WERI-Rb-1 (cell line): Measurements from ENCODE around the gene ADGRG3.
"Not testable (repeated sequence)": the region's sequence is repeated elsewhere in the genome, so short reads cannot be mapped to it uniquely, and the experiment has no call there.

ENCODE experiments used
- DNase-seq: peaks from one replicate; pipeline ENCODE4 v3.0.0-alpha.2; 2020
- H3K27ac ChIP-seq: fragments of 250-450 bp; sonication (Bioruptor Pico); 2 replicates; pipeline ENCODE4 v1.5.1; 2020; ENCODE audit warnings: mild to moderate bottlenecking, moderate library complexity
- H3K27me3 ChIP-seq: fragments of 250-450 bp; sonication (Bioruptor Pico); 2 replicates; pipeline ENCODE4 v1.5.1; 2021; ENCODE audit warnings: mild to moderate bottlenecking, low read depth, moderate library complexity; ENCODE audit not compliant: insufficient read depth, severe bottlenecking
- H3K36me3 ChIP-seq: fragments of 250-450 bp; sonication (Bioruptor Pico); 2 replicates; pipeline ENCODE4 v1.5.1; 2020; ENCODE audit warnings: mild to moderate bottlenecking, moderate library complexity
- H3K4me3 ChIP-seq: 2 replicates; pipeline ENCODE4 v1.5.1; 2011; ENCODE audit warnings: low read depth, mild to moderate bottlenecking, control low read depth, low read length
- H3K9me3 ChIP-seq: fragments of 250-450 bp; sonication (Bioruptor Pico); 2 replicates; pipeline ENCODE4 v1.5.1; 2021; ENCODE audit warnings: mild to moderate bottlenecking, moderate library complexity; ENCODE audit not compliant: severe bottlenecking
- CTCF ChIP-seq: IDR thresholded peaks from 2 replicates; pipeline ENCODE4 v1.5.1; 2011; ENCODE audit warnings: low read depth, mild to moderate bottlenecking, control low read depth, inconsistent platforms, low read length

ADGRG3 gene

DNA sequence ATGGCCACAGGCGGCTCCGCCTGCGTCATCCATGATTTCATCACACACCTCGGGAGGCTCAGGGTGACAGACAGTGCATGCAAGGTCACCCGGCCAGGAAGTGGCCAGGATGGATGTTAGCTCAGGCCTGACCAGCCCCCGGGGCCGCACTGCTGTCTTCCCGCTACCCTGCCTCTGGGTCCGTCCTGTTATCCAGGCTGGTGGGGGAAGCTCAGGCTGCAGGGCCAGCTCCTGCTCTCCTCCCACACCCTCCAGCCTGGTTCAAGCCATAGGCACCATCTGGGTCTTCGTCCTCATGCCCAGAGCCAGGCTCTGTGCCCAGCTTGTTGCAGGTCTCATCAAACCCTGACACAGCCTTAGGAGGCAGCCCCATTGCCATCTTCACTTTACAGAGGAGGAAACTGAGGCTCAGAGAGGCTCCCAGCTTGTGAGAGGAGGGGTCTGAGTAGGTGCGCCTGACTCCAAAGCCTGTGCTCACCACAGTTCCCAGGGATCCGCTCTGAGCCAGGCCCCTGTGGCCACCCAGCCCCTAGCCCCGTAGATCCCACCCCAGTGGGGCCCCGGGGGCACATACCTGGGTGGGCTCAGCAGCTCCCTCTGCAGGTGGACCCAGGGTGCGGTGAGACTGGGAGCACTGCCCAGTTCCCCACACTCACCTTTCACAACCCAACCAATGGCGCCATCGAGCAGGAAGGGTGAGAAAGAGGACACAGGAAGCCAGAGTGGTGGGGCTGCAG lies 412 bp upstream of the ADGRG3 start:
- Histone ChIP-seq H3K9me3 (no peaks in the 10 kb centered on the region), H3K4me3 (no peak overlapping the region), H3K27me3 (no peaks in the 10 kb centered on the region), H3K27ac (no peak overlapping the region), H3K36me3 (no peaks in the 10 kb centered on the region)
- TF ChIP-seq CTCF, result peak; percentile 60
- no peak for DNase-seq

DNA sequence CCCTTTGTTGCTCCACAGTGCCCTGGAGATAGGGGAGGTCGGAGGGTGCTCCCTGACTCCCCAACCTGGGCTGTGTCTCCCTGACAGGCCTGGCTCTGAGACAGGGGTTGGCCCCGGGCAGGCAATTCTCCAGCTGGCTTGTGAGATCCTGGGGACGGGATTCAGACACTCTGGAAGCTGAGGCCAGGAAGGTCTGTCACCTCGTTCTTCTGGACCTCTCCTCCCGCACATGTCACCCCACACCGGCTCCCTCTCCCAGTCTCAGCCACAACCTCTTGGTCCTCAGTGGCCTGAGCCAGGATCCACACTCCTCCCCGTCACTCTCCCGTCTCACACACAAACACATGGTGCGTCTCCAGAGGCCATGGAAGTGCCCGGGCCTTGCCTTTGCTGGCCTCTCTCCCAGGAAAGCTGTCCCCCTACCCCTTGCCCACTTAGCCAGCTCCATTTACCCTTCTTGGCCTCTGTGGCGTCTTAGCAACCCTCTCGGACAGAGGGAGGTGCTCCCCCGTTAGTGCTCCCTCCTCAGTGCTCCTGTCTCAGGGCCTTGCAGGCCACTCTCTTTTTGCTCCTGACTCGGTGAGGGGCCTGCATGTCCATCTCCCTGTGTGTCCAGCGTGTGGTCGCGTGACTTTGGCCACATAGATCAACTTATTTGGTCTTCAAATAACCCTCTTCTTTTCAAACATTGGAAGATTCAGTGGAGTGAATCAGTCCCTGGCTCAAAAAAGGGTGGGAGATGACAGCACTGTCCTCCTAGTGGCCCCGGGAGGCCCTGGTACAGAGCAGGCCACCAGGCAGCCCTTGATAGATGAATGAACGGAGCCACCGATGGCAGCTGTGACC lies 747 bp downstream of the ADGRG3 start:
- H3K4me3 ChIP-seq, result no peak overlapping the region
- no peak overlapping the region for H3K27ac ChIP-seq

DNA sequence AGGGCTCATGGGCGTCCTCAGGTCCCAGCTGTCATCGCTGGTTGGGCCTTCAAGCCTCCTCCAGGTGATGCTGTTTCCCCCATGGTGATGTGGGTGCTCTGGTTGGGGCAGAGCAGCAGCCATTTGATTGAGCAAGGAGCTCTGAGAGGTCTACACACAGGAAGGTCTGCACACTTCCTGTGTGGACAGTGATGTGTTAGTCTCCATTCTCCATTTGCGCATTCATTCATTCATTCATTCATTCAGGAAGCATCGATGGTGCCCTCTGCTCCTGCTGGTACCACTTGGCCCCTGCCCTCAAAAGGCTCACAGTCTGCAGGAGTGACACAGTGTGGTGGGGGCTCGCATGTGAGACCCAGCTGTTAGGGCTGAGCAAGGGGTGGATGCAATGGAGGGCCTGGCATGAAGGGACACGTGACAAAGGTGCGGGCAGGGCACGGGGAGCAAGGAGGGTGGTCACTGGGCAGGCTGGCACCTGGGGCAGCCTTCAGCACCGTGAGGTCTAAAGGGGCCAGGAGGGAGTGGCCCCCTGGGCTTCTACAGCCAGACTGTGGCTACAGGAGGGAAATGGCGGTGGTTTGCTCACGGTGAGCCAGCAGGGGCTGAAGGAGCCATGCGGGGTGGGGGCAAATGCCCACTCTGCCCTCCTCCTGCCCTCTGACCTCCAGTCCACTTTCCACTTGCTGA lies 1.5 kb downstream of the ADGRG3 start:
- no peaks in the 10 kb centered on the region for H3K27me3 ChIP-seq
- no peaks in the 10 kb centered on the region for H3K36me3 ChIP-seq
- no peak overlapping the region for H3K4me3 ChIP-seq
- H3K9me3 ChIP-seq, result no peaks in the 10 kb centered on the region
- no peak for DNase-seq
- H3K27ac ChIP-seq, result no peak overlapping the region
- TF ChIP-seq CTCF, result no peak

More for the DNA sequence above, 747 bp downstream of the ADGRG3 start:
- no peak for DNase-seq
- Histone ChIP-seq H3K27me3 (no peaks in the 10 kb centered on the region), H3K36me3 (no peaks in the 10 kb centered on the region), H3K9me3 (no peaks in the 10 kb centered on the region)
- TF ChIP-seq CTCF, result no peak

GRCh38 chr16:57670196-57670595 lies 2.1 kb downstream of the ADGRG3 start:
- TF ChIP-seq CTCF, result no peak
- no peak for DNase-seq
- no peaks in the 10 kb centered on the region for H3K36me3 ChIP-seq
- no peak overlapping the region for H3K4me3 ChIP-seq
- no peaks in the 10 kb centered on the region for H3K9me3 ChIP-seq
- no peak overlapping the region for H3K27ac ChIP-seq
- no peaks in the 10 kb centered on the region for H3K27me3 ChIP-seq

- not testable (repeated sequence) for H3K4me3 ChIP-seq, H3K27me3 ChIP-seq, DNase-seq, H3K9me3 ChIP-seq, H3K36me3 ChIP-seq, H3K27ac ChIP-seq
Measured at GRCh38 chr16:57671451-57671850, 3.3 kb downstream of the ADGRG3 start.

DNA sequence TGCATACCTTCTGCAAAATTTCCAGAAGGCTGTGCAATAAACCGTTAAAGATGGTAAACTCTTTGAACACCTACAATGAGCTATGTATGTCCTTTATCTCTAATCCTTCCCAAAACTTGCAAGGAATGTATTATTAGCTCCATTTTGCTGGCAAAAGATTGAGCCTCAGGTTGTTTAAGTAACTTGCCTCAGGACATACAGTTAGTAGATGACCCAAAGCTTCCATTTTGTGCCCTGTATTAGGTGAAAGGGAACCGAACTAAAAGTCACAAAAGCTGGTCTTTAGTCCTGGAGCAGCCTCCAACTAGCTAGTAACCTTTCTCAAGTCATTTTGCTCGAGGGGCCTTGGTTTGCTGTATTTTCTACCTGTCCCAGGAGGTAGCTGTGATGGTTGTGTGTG lies 4.3 kb downstream of the ADGRG3 start:
- no peaks in the 10 kb centered on the region for H3K27me3 ChIP-seq
- no peak overlapping the region for H3K4me3 ChIP-seq
- no peak overlapping the region for H3K27ac ChIP-seq

More for the DNA sequence above, 4.3 kb downstream of the ADGRG3 start:
- no peak for DNase-seq
- TF ChIP-seq CTCF, result no peak
- no peaks in the 10 kb centered on the region for H3K36me3 ChIP-seq
- H3K9me3 ChIP-seq, result no peaks in the 10 kb centered on the region
